Measurements from ENCODE around the gene COQ10B. TPM values are rescaled to one million over a fixed set of nuclear protein-coding genes. Genes with fewer than 3 reads are reported as not detected.
"Not testable (repeated sequence)": the region's sequence is repeated elsewhere in the genome, so short reads cannot be mapped to it uniquely, and the experiment has no call there.

COQ10B gene
- total RNA-seq, 1 donor from 2014 or later = 23.0 TPM

GRCh38 chr2:197450935-197451358 is 2.4 kb upstream of the COQ10B start:
- DNase-seq (ENCODE audit: low spot score) = not testable (repeated sequence)

- no peak for DNase-seq (ENCODE audit: low spot score)
Measured at GRCh38 chr2:197452754-197453122, 614 bp upstream of the COQ10B start.

GRCh38 chr2:197453914-197454398 is 604 bp downstream of the COQ10B start:
- no peak for DNase-seq (ENCODE audit: low spot score)

- no peak for DNase-seq (ENCODE audit: low spot score)
Measured at GRCh38 chr2:197454923-197455322, 1.6 kb downstream of the COQ10B start.

- no peak for DNase-seq (ENCODE audit: low spot score)
Measured at GRCh38 chr2:197455428-197455827, 2.1 kb downstream of the COQ10B start.

- DNase-seq (ENCODE audit: low spot score) = no peak
Measured at GRCh38 chr2:197460649-197461048, 7.3 kb downstream of the COQ10B start.

GRCh38 chr2:197461057-197461456 is 7.7 kb downstream of the COQ10B start:
- DNase-seq (ENCODE audit: low spot score) = no peak

- no peak for DNase-seq (ENCODE audit: low spot score)
Measured at GRCh38 chr2:197464175-197464574, 10.8 kb downstream of the COQ10B start.

- no peak for DNase-seq (ENCODE audit: low spot score)
Measured at GRCh38 chr2:197472166-197472565, 18.8 kb downstream of the COQ10B start.

GRCh38 chr2:197477797-197478196 is 24.4 kb downstream of the COQ10B start:
- DNase-seq (ENCODE audit: low spot score) = no peak

- DNase-seq (ENCODE audit: low spot score) = no peak
Measured at GRCh38 chr2:197480165-197481036, 27.0 kb downstream of the COQ10B start.

- DNase-seq (ENCODE audit: low spot score) = not testable (repeated sequence)
Measured at GRCh38 chr2:197484248-197484647, 30.9 kb downstream of the COQ10B start.

GRCh38 chr2:197486175-197486574 is 32.8 kb downstream of the COQ10B start:
- DNase-seq (ENCODE audit: low spot score) = no peak

- DNase-seq (ENCODE audit: low spot score) = no peak
Measured at GRCh38 chr2:197487385-197487784, 34.0 kb downstream of the COQ10B start.

GRCh38 chr2:197495433-197496134 is 42.2 kb downstream of the COQ10B start:
- DNase-seq (ENCODE audit: low spot score) = no peak

- no peak for DNase-seq (ENCODE audit: low spot score)
Measured at GRCh38 chr2:197496695-197497094, 43.3 kb downstream of the COQ10B start.

- no peak for DNase-seq (ENCODE audit: low spot score)
Measured at GRCh38 chr2:197497326-197497725, 44.0 kb downstream of the COQ10B start.

- no peak for DNase-seq (ENCODE audit: low spot score)
Measured at GRCh38 chr2:197498235-197498936, 45.0 kb downstream of the COQ10B start.

- DNase-seq (ENCODE audit: low spot score) = peak; percentile 60
Measured at GRCh38 chr2:197498937-197499593, 45.7 kb downstream of the COQ10B start.

GRCh38 chr2:197499594-197500502 is 46.5 kb downstream of the COQ10B start, which contains the start of the genes HSPD1 and HSPE1:
TSS of gene HSPD1 (minus strand) at chr2:197499840. CDS start at chr2:197498848, 992 bp downstream.
TSS of gene HSPE1 (plus strand) at chr2:197500379. CDS start at chr2:197500437, 58 bp downstream.
- peak; percentile 99 for DNase-seq (ENCODE audit: low spot score)
